OCI-LY3 (cell line): ENCODE results near the gene SNX18.

ENCODE experiments used
- H2AFZ ChIP-seq: fragments of 200-600, 300-600 bp; shearing (Covaris generic); 2 replicates; pipeline ENCODE4 v1.6.0; 2014; ENCODE audit warnings: antibody characterized with exemption, low read depth, low read length
- H3K27ac ChIP-seq: fragments of 200-600, 300-600 bp; sonication (generic); 2 replicates; pipeline ENCODE4 v1.5.1; 2014; ENCODE audit warnings: mild to moderate bottlenecking, low read length, moderate library complexity, mixed read lengths
- H3K27me3 ChIP-seq: fragments of 200-600, 300-600 bp; sonication (generic); 2 replicates; pipeline ENCODE4 v1.6.1; 2014; ENCODE audit warnings: low read depth, low read length, mixed read lengths
- H3K36me3 ChIP-seq: fragments of 200-600, 300-600 bp; sonication (generic); replicated peaks from 2 replicates; pipeline ENCODE3; 2014; ENCODE audit warnings: low read depth, low read length, mixed read lengths
- H3K4me1 ChIP-seq: fragments of 300-600, 200-600 bp; sonication (generic); 2 replicates; pipeline ENCODE4 v1.6.1; 2014; ENCODE audit warnings: low read length, mixed read lengths
- H3K4me2 ChIP-seq: fragments of 200-600, 300-600 bp; sonication (generic); 2 replicates; pipeline ENCODE4 v1.6.1; 2014; ENCODE audit warnings: low read length, mixed read lengths
- H3K4me3 ChIP-seq: fragments of 300-600, 200-600 bp; sonication (generic); 2 replicates; pipeline ENCODE4 v1.5.1; 2014; ENCODE audit warnings: antibody characterized with exemption, mild to moderate bottlenecking, low read length, moderate library complexity
- H3K79me2 ChIP-seq: fragments of 300-600, 200-600 bp; shearing (Covaris generic); 2 replicates; pipeline ENCODE4 v1.6.1; 2014; ENCODE audit warnings: mild to moderate bottlenecking, low read length, mixed read lengths
- H3K9ac ChIP-seq: fragments of 300-600, 200-600 bp; shearing (Covaris generic); 2 replicates; pipeline ENCODE4 v1.6.0; 2014; ENCODE audit warnings: mild to moderate bottlenecking, low read length, moderate library complexity
- H3K9me3 ChIP-seq: fragments of 200-600, 300-600 bp; shearing (Covaris generic); 2 replicates; pipeline ENCODE4 v1.6.1; 2014; ENCODE audit warnings: low read length, mixed read lengths; ENCODE audit not compliant: insufficient read depth
- H4K20me1 ChIP-seq: fragments of 200-600, 300-600 bp; sonication (generic); 2 replicates; pipeline ENCODE4 v1.6.1; 2016; ENCODE audit warnings: low read length, mixed read lengths; ENCODE audit not compliant: insufficient read depth
- CTCF ChIP-seq: fragments of 200-600, 300-600 bp; sonication (generic); IDR thresholded peaks from 2 replicates; pipeline ENCODE4 v1.5.1; 2014; ENCODE audit warnings: antibody characterized with exemption, low read length, low read depth
- EZH2phosphoT487 ChIP-seq: fragments of 200-600 bp; shearing (Covaris generic); IDR thresholded peaks from 2 replicates; pipeline ENCODE4 v1.6.1; 2018; ENCODE audit warnings: antibody characterized with exemption, mixed run types, low read depth

Gene SNX18

GRCh38 chr5:54563083-54563761, 45.7 kb downstream of the SNX18 start:
- Histone ChIP-seq H3K9ac (no peak overlapping the region), H3K4me1 (peaks cover 4% of the 10 kb centered on the region; the same call in 1 of the 2 replicates), H4K20me1 (no peaks in the 10 kb centered on the region), H3K4me3 (no peak overlapping the region), H3K9me3 (no peaks in the 10 kb centered on the region), H3K79me2 (no peaks in the 10 kb centered on the region), H3K27me3 (no peaks in the 10 kb centered on the region), H3K27ac (no peak overlapping the region), H2AFZ (no peak overlapping the region), H3K36me3 (no peaks in the 10 kb centered on the region), H3K4me2 (no peak overlapping the region)
- no peak for TF ChIP-seq CTCF

- Histone ChIP-seq H3K4me1 (peaks cover 4% of the 10 kb centered on the region; the same call in 1 of the 2 replicates), H4K20me1 (no peaks in the 10 kb centered on the region)
Measured at GRCh38 chr5:54567996-54568395, 50.4 kb downstream of the SNX18 start.

GRCh38 chr5:54570916-54571315, 53.4 kb downstream of the SNX18 start:
- Histone ChIP-seq H4K20me1 (no peaks in the 10 kb centered on the region), H3K9me3 (no peaks in the 10 kb centered on the region), H3K4me2 (no peak overlapping the region), H3K27me3 (no peaks in the 10 kb centered on the region), H3K4me1 (no peaks in the 10 kb centered on the region), H3K27ac (no peak overlapping the region), H3K36me3 (no peaks in the 10 kb centered on the region), H3K9ac (no peak overlapping the region), H3K79me2 (no peaks in the 10 kb centered on the region), H3K4me3 (no peak overlapping the region), H2AFZ (no peak overlapping the region)
- TF ChIP-seq CTCF (no peak), EZH2phosphoT487 (no peak)

More at GRCh38 chr5:54567996-54568395, 50.4 kb downstream of the SNX18 start:
- Histone ChIP-seq H3K27me3 (no peaks in the 10 kb centered on the region), H3K79me2 (no peaks in the 10 kb centered on the region), H3K36me3 (no peaks in the 10 kb centered on the region), H2AFZ (no peak overlapping the region), H3K9me3 (no peaks in the 10 kb centered on the region), H3K4me3 (no peak overlapping the region), H3K9ac (no peak overlapping the region), H3K4me2 (no peak overlapping the region), H3K27ac (no peak overlapping the region)
- no peak for TF ChIP-seq EZH2phosphoT487
- TF ChIP-seq CTCF = no peak

GRCh38 chr5:54571462-54571861, 53.9 kb downstream of the SNX18 start:
- Histone ChIP-seq H3K9me3 (no peaks in the 10 kb centered on the region), H3K4me3 (no peak overlapping the region), H2AFZ (no peak overlapping the region), H3K4me2 (no peak overlapping the region), H4K20me1 (no peaks in the 10 kb centered on the region), H3K79me2 (no peaks in the 10 kb centered on the region), H3K36me3 (no peaks in the 10 kb centered on the region), H3K27ac (no peak overlapping the region), H3K4me1 (no peaks in the 10 kb centered on the region), H3K9ac (no peak overlapping the region), H3K27me3 (no peaks in the 10 kb centered on the region)
- TF ChIP-seq CTCF (no peak), EZH2phosphoT487 (no peak)
